ENCODE data around the gene RIMBP2.
A peak's percentile ranks its signal among the peaks of the same experiment; 100 is the strongest.

The RIMBP2 gene

GRCh38 chr12:130581782-130582181 is 134.3 kb downstream of the RIMBP2 start:
- CTCF ChIA-PET = interaction anchor here (0.7 kb wide), 1 partner anchor 1028 kb away, joined by 4 read pairs; no protein-coding TSS in a partner anchor
- no peak for TF ChIP-seq YY2 (tag by site-specific recombination; IDR thresholded peaks at IDR 0.05)
- TF ChIP-seq, protein P1, sequence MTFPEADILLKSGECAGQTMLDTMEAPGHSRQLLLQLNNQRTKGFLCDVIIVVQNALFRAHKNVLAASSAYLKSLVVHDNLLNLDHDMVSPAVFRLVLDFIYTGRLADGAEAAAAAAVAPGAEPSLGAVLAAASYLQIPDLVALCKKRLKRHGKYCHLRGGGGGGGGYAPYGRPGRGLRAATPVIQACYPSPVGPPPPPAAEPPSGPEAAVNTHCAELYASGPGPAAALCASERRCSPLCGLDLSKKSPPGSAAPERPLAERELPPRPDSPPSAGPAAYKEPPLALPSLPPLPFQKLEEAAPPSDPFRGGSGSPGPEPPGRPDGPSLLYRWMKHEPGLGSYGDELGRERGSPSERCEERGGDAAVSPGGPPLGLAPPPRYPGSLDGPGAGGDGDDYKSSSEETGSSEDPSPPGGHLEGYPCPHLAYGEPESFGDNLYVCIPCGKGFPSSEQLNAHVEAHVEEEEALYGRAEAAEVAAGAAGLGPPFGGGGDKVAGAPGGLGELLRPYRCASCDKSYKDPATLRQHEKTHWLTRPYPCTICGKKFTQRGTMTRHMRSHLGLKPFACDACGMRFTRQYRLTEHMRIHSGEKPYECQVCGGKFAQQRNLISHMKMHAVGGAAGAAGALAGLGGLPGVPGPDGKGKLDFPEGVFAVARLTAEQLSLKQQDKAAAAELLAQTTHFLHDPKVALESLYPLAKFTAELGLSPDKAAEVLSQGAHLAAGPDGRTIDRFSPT (tag by site-specific recombination; IDR thresholded peaks at IDR 0.05) = no peak
- TF ChIP-seq ZNF623 (tag by site-specific recombination; IDR thresholded peaks at IDR 0.05) = peak; percentile 59
- TF ChIP-seq HOXD13 (CRISPR knock-in tag; IDR thresholded peaks at IDR 0.05; ENCODE audit: borderline replicate concordance) = no peak
- no peak for TF ChIP-seq ZNF148 (tag by site-specific recombination; IDR thresholded peaks at IDR 0.05; ENCODE audit: borderline replicate concordance)
- Histone ChIP-seq H3K27ac (ENCODE audit: extremely low read depth, low read depth, low read length) (no peak overlapping the region), H3K4me3 (ENCODE audit: low read depth, low read length) (no peak overlapping the region), H3K9me3 (ENCODE audit: control insufficient read depth, insufficient read depth, low read depth, low read length) (no peaks in the 10 kb centered on the region), H3K36me3 (ENCODE audit: control insufficient read depth in 2 of 2, insufficient read depth in 1 of 2, low read length in 2 of 2) (no peaks in the 10 kb centered on the region; a peak in 1 of 3 replicates), H3K4me1 (ENCODE audit: control insufficient read depth, insufficient read depth, low read length) (no peaks in the 10 kb centered on the region)
- POLR2A ChIA-PET = no interaction called here

DNA sequence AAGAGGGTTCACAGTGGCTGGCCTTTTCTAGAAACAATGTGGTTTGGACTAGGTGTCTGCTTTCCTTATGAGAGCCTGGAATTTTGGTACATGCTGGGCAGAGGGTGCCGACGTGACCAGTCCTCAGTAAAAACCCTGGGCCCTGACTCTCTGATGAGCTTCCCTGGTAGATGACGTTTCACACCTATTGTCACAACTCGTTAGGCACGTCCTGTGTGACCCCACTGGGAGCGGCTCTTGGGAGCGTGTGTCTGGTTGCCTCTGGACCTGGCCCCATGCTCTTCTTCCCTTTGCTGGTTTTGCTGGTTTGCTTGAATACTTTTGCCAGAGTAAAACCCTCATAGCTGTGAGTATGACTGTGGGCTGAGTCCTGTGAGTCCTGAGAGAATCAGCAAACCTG is 136.9 kb downstream of the RIMBP2 start:
- ChIA-PET POLR2A (interaction anchor here (0.7 kb wide), 2 partner anchors 173 to 268 kb away, joined by 4 to 5 read pairs; no protein-coding TSS in a partner anchor), CTCF (no interaction called here)
- Histone ChIP-seq H3K4me3 (ENCODE audit: low read depth, low read length) (no peak overlapping the region), H3K4me1 (ENCODE audit: control insufficient read depth, insufficient read depth, low read length) (no peaks in the 10 kb centered on the region), H3K36me3 (ENCODE audit: control insufficient read depth in 2 of 2, insufficient read depth in 1 of 2, low read length in 2 of 2) (no peaks in the 10 kb centered on the region; a peak in 1 of 3 replicates), H3K9me3 (ENCODE audit: control insufficient read depth, insufficient read depth, low read depth, low read length) (no peaks in the 10 kb centered on the region), H3K27ac (ENCODE audit: extremely low read depth, low read depth, low read length) (no peak overlapping the region)
- no peak for TF ChIP-seq KLF1 (tag by site-specific recombination; IDR thresholded peaks at IDR 0.05)
- TF ChIP-seq ZNF266 (tag by site-specific recombination; IDR thresholded peaks at IDR 0.05; ENCODE audit: low read depth) = no peak
- TF ChIP-seq ZBTB17 (tag by site-specific recombination; IDR thresholded peaks at IDR 0.05) = no peak
- no peak for TF ChIP-seq ZBTB49 (tag by site-specific recombination; IDR thresholded peaks at IDR 0.05; ENCODE audit: low read depth)
- TF ChIP-seq, protein P2, sequence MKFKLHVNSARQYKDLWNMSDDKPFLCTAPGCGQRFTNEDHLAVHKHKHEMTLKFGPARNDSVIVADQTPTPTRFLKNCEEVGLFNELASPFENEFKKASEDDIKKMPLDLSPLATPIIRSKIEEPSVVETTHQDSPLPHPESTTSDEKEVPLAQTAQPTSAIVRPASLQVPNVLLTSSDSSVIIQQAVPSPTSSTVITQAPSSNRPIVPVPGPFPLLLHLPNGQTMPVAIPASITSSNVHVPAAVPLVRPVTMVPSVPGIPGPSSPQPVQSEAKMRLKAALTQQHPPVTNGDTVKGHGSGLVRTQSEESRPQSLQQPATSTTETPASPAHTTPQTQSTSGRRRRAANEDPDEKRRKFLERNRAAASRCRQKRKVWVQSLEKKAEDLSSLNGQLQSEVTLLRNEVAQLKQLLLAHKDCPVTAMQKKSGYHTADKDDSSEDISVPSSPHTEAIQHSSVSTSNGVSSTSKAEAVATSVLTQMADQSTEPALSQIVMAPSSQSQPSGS (tag by site-specific recombination; IDR thresholded peaks at IDR 0.05; ENCODE audit: low read depth) = no peak
- no peak for TF ChIP-seq GFI1B (tag by site-specific recombination; IDR thresholded peaks at IDR 0.05)
- TF ChIP-seq ZNF585B (tag by site-specific recombination; IDR thresholded peaks at IDR 0.05) = no peak
- no peak for TF ChIP-seq ZNF76 (tag by site-specific recombination; IDR thresholded peaks at IDR 0.05; ENCODE audit: borderline replicate concordance, low read depth)
- no peak for TF ChIP-seq ZNF549 (tag by site-specific recombination; IDR thresholded peaks at IDR 0.05)
- TF ChIP-seq ZNF501 (tag by site-specific recombination; IDR thresholded peaks at IDR 0.05) = no peak
- TF ChIP-seq, protein P3, sequence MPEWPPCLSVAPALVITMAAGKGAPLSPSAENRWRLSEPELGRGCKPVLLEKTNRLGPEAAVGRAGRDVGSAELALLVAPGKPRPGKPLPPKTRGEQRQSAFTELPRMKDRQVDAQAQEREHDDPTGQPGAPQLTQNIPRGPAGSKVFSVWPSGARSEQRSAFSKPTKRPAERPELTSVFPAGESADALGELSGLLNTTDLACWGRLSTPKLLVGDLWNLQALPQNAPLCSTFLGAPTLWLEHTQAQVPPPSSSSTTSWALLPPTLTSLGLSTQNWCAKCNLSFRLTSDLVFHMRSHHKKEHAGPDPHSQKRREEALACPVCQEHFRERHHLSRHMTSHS (tag by site-specific recombination; IDR thresholded peaks at IDR 0.05) = no peak
- TF ChIP-seq, protein P4, sequence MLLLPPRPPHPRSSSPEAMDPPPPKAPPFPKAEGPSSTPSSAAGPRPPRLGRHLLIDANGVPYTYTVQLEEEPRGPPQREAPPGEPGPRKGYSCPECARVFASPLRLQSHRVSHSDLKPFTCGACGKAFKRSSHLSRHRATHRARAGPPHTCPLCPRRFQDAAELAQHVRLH (tag by site-specific recombination; IDR thresholded peaks at IDR 0.05) = no peak
- no peak for TF ChIP-seq ZNF629 (tag by site-specific recombination; IDR thresholded peaks at IDR 0.05)
- TF ChIP-seq ZNF324 (tag by site-specific recombination; IDR thresholded peaks at IDR 0.05) = no peak
- no peak for TF ChIP-seq ZFP3 (tag by site-specific recombination; IDR thresholded peaks at IDR 0.05; ENCODE audit: low read depth)
- TF ChIP-seq PATZ1 (tag by site-specific recombination; IDR thresholded peaks at IDR 0.05) = no peak

Data from HEK293 (cell line).